ENCODE results near the gene USP15.
"Not testable (repeated sequence)": the region's sequence is repeated elsewhere in the genome, so short reads cannot be mapped to it uniquely, and the experiment has no call there.

USP15 gene

GRCh38 chr12:62365846-62366245 lies 105.6 kb downstream of the USP15 start:
- not testable (repeated sequence) for H3K36me3 ChIP-seq (ENCODE audit: insufficient read depth, low read length); H3K27me3 ChIP-seq (ENCODE audit: insufficient read depth, low read length); H3K4me3 ChIP-seq (ENCODE audit: low read depth, low read length); H3K27ac ChIP-seq (ENCODE audit: low read depth, low read length); H2AFZ ChIP-seq (ENCODE audit: low read length, unreplicated experiment); H3K4me1 ChIP-seq (ENCODE audit: control insufficient read depth, insufficient read depth, low read length, unreplicated experiment)
- peaks cover 19% of the 10 kb centered on the region for H3K79me2 ChIP-seq (ENCODE audit: control insufficient read depth, insufficient read depth, low read length, unreplicated experiment)

GRCh38 chr12:62368430-62369223 lies 108.4 kb downstream of the USP15 start:
- H3K79me2 ChIP-seq (ENCODE audit: control insufficient read depth, insufficient read depth, low read length, unreplicated experiment), result peaks cover 19% of the 10 kb centered on the region
- H3K36me3 ChIP-seq (ENCODE audit: insufficient read depth, low read length), result not testable (repeated sequence)

GRCh38 chr12:62370189-62370588 lies 110.0 kb downstream of the USP15 start:
- H3K4me1 ChIP-seq (ENCODE audit: control insufficient read depth, insufficient read depth, low read length, unreplicated experiment), result peaks cover 10% of the 10 kb centered on the region
- no peak overlapping the region for H3K27ac ChIP-seq (ENCODE audit: low read depth, low read length)
- no peak overlapping the region for H2AFZ ChIP-seq (ENCODE audit: low read length, unreplicated experiment)
- 0 out of 2 replicates have a peak, but pooled peaks cover 3% of the 10 kb centered on the region for H3K36me3 ChIP-seq (ENCODE audit: insufficient read depth, low read length)
- H3K4me3 ChIP-seq (ENCODE audit: low read depth, low read length), result no peak overlapping the region
- H3K27me3 ChIP-seq (ENCODE audit: insufficient read depth, low read length), result no peaks in the 10 kb centered on the region
- H3K79me2 ChIP-seq (ENCODE audit: control insufficient read depth, insufficient read depth, low read length, unreplicated experiment), result peaks cover 11% of the 10 kb centered on the region

More at GRCh38 chr12:62368430-62369223, 108.4 kb downstream of the USP15 start:
- H3K27ac ChIP-seq (ENCODE audit: low read depth, low read length); H3K4me3 ChIP-seq (ENCODE audit: low read depth, low read length); H2AFZ ChIP-seq (ENCODE audit: low read length, unreplicated experiment); H3K4me1 ChIP-seq (ENCODE audit: control insufficient read depth, insufficient read depth, low read length, unreplicated experiment); H3K27me3 ChIP-seq (ENCODE audit: insufficient read depth, low read length): not testable (repeated sequence)

- Histone ChIP-seq H3K27ac (ENCODE audit: low read depth, low read length) (no peak overlapping the region), H3K4me3 (ENCODE audit: low read depth, low read length) (no peak overlapping the region), H3K4me1 (ENCODE audit: control insufficient read depth, insufficient read depth, low read length, unreplicated experiment) (peaks cover 10% of the 10 kb centered on the region), H2AFZ (ENCODE audit: low read length, unreplicated experiment) (no peak overlapping the region), H3K27me3 (ENCODE audit: insufficient read depth, low read length) (no peaks in the 10 kb centered on the region), H3K36me3 (ENCODE audit: insufficient read depth, low read length) (0 out of 2 replicates have a peak, but pooled peaks cover 6% of the 10 kb centered on the region), H3K79me2 (ENCODE audit: control insufficient read depth, insufficient read depth, low read length, unreplicated experiment) (peaks cover 6% of the 10 kb centered on the region)
Measured at GRCh38 chr12:62371661-62372060, 111.5 kb downstream of the USP15 start.

- H3K4me3 ChIP-seq (ENCODE audit: low read depth, low read length), result no peak overlapping the region
- H3K27ac ChIP-seq (ENCODE audit: low read depth, low read length), result no peak overlapping the region
- no peak overlapping the region for H2AFZ ChIP-seq (ENCODE audit: low read length, unreplicated experiment)
- H3K4me1 ChIP-seq (ENCODE audit: control insufficient read depth, insufficient read depth, low read length, unreplicated experiment), result peaks cover 10% of the 10 kb centered on the region
- H3K27me3 ChIP-seq (ENCODE audit: insufficient read depth, low read length), result no peaks in the 10 kb centered on the region
- 0 out of 2 replicates have a peak, but pooled peaks cover 6% of the 10 kb centered on the region for H3K36me3 ChIP-seq (ENCODE audit: insufficient read depth, low read length)
- peaks cover 6% of the 10 kb centered on the region for H3K79me2 ChIP-seq (ENCODE audit: control insufficient read depth, insufficient read depth, low read length, unreplicated experiment)
Measured at GRCh38 chr12:62372134-62372533, 111.9 kb downstream of the USP15 start.

- H2AFZ ChIP-seq (ENCODE audit: low read length, unreplicated experiment), result no peak overlapping the region
- no peaks in the 10 kb centered on the region for H3K27me3 ChIP-seq (ENCODE audit: insufficient read depth, low read length)
- H3K4me3 ChIP-seq (ENCODE audit: low read depth, low read length), result no peak overlapping the region
- 0 out of 2 replicates have a peak, but pooled peaks cover 6% of the 10 kb centered on the region for H3K36me3 ChIP-seq (ENCODE audit: insufficient read depth, low read length)
- peaks cover 10% of the 10 kb centered on the region for H3K4me1 ChIP-seq (ENCODE audit: control insufficient read depth, insufficient read depth, low read length, unreplicated experiment)
- no peak overlapping the region for H3K27ac ChIP-seq (ENCODE audit: low read depth, low read length)
- H3K79me2 ChIP-seq (ENCODE audit: control insufficient read depth, insufficient read depth, low read length, unreplicated experiment), result peaks cover 6% of the 10 kb centered on the region
Measured at GRCh38 chr12:62372825-62373224, 112.6 kb downstream of the USP15 start.

GRCh38 chr12:62375603-62376002 lies 115.4 kb downstream of the USP15 start:
- Histone ChIP-seq H3K4me3 (ENCODE audit: low read depth, low read length) (no peak overlapping the region), H3K4me1 (ENCODE audit: control insufficient read depth, insufficient read depth, low read length, unreplicated experiment) (peaks cover 10% of the 10 kb centered on the region), H3K27me3 (ENCODE audit: insufficient read depth, low read length) (no peaks in the 10 kb centered on the region), H3K27ac (ENCODE audit: low read depth, low read length) (no peak overlapping the region), H3K36me3 (ENCODE audit: insufficient read depth, low read length) (0 out of 2 replicates have a peak, but pooled peaks cover 6% of the 10 kb centered on the region), H3K79me2 (ENCODE audit: control insufficient read depth, insufficient read depth, low read length, unreplicated experiment) (no peaks in the 10 kb centered on the region), H2AFZ (ENCODE audit: low read length, unreplicated experiment) (no peak overlapping the region)

GRCh38 chr12:62379026-62379722 lies 119.0 kb downstream of the USP15 start:
- no peaks in the 10 kb centered on the region for H3K27me3 ChIP-seq (ENCODE audit: insufficient read depth, low read length)
- peaks cover 5% of the 10 kb centered on the region for H3K4me1 ChIP-seq (ENCODE audit: control insufficient read depth, insufficient read depth, low read length, unreplicated experiment)
- H3K27ac ChIP-seq (ENCODE audit: low read depth, low read length), result no peak overlapping the region
- no peak overlapping the region for H2AFZ ChIP-seq (ENCODE audit: low read length, unreplicated experiment)
- no peaks in the 10 kb centered on the region for H3K79me2 ChIP-seq (ENCODE audit: control insufficient read depth, insufficient read depth, low read length, unreplicated experiment)
- H3K4me3 ChIP-seq (ENCODE audit: low read depth, low read length), result no peak overlapping the region
- H3K36me3 ChIP-seq (ENCODE audit: insufficient read depth, low read length), result peaks cover 12% of the 10 kb centered on the region; the same call in 1 of the 2 replicates

- H3K27me3 ChIP-seq (ENCODE audit: insufficient read depth, low read length), result no peaks in the 10 kb centered on the region
- no peak overlapping the region for H3K27ac ChIP-seq (ENCODE audit: low read depth, low read length)
- H3K4me1 ChIP-seq (ENCODE audit: control insufficient read depth, insufficient read depth, low read length, unreplicated experiment), result no peaks in the 10 kb centered on the region
- H2AFZ ChIP-seq (ENCODE audit: low read length, unreplicated experiment), result no peak overlapping the region
- H3K36me3 ChIP-seq (ENCODE audit: insufficient read depth, low read length), result peaks cover 12% of the 10 kb centered on the region; the same call in 1 of the 2 replicates
- H3K79me2 ChIP-seq (ENCODE audit: control insufficient read depth, insufficient read depth, low read length, unreplicated experiment), result no peaks in the 10 kb centered on the region
- H3K4me3 ChIP-seq (ENCODE audit: low read depth, low read length), result no peak overlapping the region
Measured at GRCh38 chr12:62379723-62380045, 119.5 kb downstream of the USP15 start.

- Histone ChIP-seq H3K4me3 (ENCODE audit: low read depth, low read length) (no peak overlapping the region), H3K27me3 (ENCODE audit: insufficient read depth, low read length) (no peaks in the 10 kb centered on the region), H3K36me3 (ENCODE audit: insufficient read depth, low read length) (peaks cover 13% of the 10 kb centered on the region; the same call in 1 of the 2 replicates), H3K4me1 (ENCODE audit: control insufficient read depth, insufficient read depth, low read length, unreplicated experiment) (no peaks in the 10 kb centered on the region), H3K27ac (ENCODE audit: low read depth, low read length) (no peak overlapping the region), H2AFZ (ENCODE audit: low read length, unreplicated experiment) (no peak overlapping the region), H3K79me2 (ENCODE audit: control insufficient read depth, insufficient read depth, low read length, unreplicated experiment) (no peaks in the 10 kb centered on the region)
Measured at GRCh38 chr12:62382526-62382925, 122.3 kb downstream of the USP15 start.

GRCh38 chr12:62396750-62397149 lies 136.5 kb downstream of the USP15 start:
- H3K27ac ChIP-seq (ENCODE audit: low read depth, low read length), result no peak overlapping the region
- H3K4me3 ChIP-seq (ENCODE audit: low read depth, low read length), result no peak overlapping the region
- H3K27me3 ChIP-seq (ENCODE audit: insufficient read depth, low read length), result no peaks in the 10 kb centered on the region
- H3K4me1 ChIP-seq (ENCODE audit: control insufficient read depth, insufficient read depth, low read length, unreplicated experiment), result no peaks in the 10 kb centered on the region
- peaks cover 57% of the 10 kb centered on the region for H3K36me3 ChIP-seq (ENCODE audit: insufficient read depth, low read length)
- H3K79me2 ChIP-seq (ENCODE audit: control insufficient read depth, insufficient read depth, low read length, unreplicated experiment), result no peaks in the 10 kb centered on the region
- H2AFZ ChIP-seq (ENCODE audit: low read length, unreplicated experiment), result no peak overlapping the region
